Lower leg skin (tissue), 3 donors: ENCODE results near the gene DNER.

Source experiments
- POLR2A ChIP-seq, 2 donors: fragments of 450-650 bp; IDR thresholded peaks; one replicate each; pipeline ENCODE4 v1.6.1; 2016 to 2017; ENCODE audit warnings: antibody characterized with exemption in 2 of 2, mild to moderate bottlenecking in 1 of 2, moderate library complexity in 1 of 2
- TF ChIP-seq, protein P1 (sequence below), 3 donors: fragments of 450-650 bp; IDR thresholded peaks; one replicate each; pipeline ENCODE4 v1.5.1; 2016; ENCODE audit warnings: antibody characterized with exemption in 3 of 3, mild to moderate bottlenecking in 3 of 3, moderate library complexity in 2 of 3

DNA sequence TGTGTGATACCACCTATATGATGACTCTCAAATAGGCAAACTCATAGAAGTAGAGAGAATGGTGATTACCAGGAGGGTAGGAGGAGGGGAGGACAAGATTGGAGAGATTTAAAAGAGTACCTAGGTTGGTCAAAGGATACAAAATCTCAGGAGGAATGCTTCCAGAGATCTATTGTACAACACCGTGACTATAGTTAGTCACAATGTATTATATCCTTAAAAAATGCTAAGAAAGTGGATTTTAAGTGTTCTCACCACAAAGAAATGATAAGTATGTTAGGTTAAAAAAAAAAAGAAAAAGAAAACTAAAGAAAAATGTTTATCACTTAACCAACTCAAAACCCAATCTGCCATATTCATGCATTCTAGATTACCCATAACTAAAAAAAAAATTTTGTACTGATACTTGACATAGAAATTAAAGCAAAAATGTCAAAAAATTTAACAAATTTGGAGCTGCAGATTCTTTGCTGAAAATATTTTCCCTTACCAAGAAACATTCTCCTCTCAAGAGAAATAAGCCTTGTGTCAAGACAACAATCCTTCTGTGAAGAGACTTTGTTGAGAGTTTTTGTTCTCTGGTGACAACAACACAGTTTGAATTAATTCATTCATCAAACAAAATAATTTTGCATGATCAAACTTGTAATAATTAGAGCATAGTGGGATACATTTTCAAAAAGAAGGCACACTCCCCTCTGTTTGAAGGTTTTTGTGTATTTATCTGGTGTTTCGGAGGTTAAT lies 213.1 kb downstream of the DNER start:
- TF ChIP-seq, protein P1, sequence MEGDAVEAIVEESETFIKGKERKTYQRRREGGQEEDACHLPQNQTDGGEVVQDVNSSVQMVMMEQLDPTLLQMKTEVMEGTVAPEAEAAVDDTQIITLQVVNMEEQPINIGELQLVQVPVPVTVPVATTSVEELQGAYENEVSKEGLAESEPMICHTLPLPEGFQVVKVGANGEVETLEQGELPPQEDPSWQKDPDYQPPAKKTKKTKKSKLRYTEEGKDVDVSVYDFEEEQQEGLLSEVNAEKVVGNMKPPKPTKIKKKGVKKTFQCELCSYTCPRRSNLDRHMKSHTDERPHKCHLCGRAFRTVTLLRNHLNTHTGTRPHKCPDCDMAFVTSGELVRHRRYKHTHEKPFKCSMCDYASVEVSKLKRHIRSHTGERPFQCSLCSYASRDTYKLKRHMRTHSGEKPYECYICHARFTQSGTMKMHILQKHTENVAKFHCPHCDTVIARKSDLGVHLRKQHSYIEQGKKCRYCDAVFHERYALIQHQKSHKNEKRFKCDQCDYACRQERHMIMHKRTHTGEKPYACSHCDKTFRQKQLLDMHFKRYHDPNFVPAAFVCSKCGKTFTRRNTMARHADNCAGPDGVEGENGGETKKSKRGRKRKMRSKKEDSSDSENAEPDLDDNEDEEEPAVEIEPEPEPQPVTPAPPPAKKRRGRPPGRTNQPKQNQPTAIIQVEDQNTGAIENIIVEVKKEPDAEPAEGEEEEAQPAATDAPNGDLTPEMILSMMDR (IDR thresholded peaks at IDR 0.05), result no peak
- TF ChIP-seq POLR2A (IDR thresholded peaks at IDR 0.05), result no peak
